H4 (cell line): ENCODE measurements around the gene PPP1R12B. TPM values are rescaled to one million over a fixed set of nuclear protein-coding genes. Genes with fewer than 3 reads are reported as not detected.
"Not testable (repeated sequence)": the region's sequence is repeated elsewhere in the genome, so short reads cannot be mapped to it uniquely, and the experiment has no call there.

Experiments
- DNase-seq: peaks from one replicate; pipeline ENCODE4 v3.0.0-alpha.2; 2015; ENCODE audit warnings: low spot score
- total RNA-seq: library from RNA; depleted of rRNA; stranded (reverse); fragments of >200 nt; shearing (Covaris generic); gene quantifications from 2 replicates; pipeline ENCODE4 v1.2.3, GENCODE V29; 2014; rRNA removed

PPP1R12B gene
- total RNA-seq, 1 experiment from 2014 or later, result 5.7 TPM

- no peak for DNase-seq
These were observed 282.0 kb downstream of the PPP1R12B start for GRCh38 chr1:202630541-202630940.

- no peak for DNase-seq
These were observed 282.8 kb downstream of the PPP1R12B start for GRCh38 chr1:202631076-202631923.

DNA sequence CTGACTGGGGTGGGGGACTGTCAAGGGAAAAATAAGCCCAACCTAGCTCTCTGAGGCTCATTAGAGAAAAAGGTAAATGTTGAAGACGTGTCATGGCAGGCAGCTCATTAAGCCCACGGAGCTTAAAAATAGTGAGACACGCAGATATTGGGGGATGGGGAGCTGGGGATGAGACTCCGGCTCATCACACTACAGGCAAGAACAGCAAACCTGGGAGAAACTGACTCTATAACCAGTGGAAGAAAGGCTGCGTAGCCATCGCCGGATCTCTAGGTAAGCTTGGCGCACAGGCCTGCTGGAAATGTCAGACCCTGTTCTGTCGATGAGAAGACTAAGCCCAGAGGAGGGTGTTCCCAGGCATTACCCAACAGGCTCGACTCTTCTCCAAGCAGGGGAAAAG lies 283.7 kb downstream of the PPP1R12B start:
- no peak for DNase-seq

- not testable (repeated sequence) for DNase-seq
These were observed 287.7 kb downstream of the PPP1R12B start for GRCh38 chr1:202636171-202636570.

DNA sequence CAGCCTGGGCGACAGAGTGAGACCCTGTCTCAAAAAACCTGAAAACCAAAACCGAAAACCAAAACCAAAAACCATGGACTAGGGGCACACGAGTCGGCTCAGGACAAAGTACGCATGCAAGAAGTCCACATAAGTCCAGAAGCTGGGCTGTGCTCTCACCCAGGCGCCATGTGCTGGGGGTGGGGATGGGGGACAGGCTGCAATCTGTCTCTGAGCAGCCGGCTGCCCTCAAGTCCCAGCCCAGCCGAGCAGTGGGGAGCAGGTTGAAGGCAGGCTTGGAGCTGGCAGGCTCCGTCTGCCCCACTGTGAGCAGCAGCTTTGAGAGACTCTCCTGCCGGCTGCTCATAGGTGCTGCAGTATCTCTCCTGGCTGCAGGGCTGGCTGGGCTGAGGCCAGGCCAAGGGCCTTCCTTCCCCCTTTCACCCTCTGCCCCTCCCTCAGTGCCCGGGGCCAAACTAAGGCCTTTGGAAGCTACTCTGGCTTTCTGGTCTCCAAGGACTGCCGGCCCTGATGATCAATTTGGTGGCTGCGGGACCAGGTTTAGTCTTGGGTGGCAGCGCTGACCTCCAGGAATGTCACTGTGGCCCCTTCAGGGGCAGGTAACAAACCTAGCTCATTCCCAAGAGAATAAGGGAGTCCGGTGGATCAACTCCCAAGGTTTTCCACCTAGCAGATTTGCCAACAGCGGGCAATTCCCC lies 289.0 kb downstream of the PPP1R12B start:
- not testable (repeated sequence) for DNase-seq

DNA sequence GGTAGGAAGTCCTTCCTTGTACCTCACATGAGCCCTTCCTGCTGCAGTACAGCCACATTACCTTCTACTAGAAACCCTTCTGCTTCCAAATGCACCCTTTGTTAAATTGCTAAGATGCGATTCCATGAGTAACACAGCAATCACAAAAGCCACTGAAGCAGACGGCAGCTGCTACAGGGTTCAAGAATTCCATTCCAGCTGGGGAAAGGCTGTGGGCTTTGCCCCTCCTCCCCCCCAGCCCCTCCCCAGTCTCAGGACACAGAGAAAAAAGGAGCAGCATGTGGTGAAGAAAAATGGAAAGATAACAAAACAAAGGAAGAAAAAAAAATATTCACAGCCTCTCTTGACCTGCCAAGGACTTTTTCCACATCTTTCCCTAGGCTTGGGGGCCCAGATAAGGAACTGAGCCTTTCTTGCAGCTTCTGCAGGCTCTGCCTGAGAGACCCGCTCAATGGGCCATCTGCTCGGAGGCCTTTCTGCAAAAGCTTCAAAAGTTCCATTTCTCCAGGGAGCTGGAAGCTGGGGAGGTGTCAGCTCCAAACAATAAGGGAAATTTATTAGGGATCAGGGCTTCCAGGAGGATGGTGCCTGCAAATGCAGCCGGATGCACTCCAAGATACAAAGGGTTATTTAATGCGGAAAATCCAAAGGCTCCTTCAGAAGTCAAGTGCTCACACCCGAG lies 289.7 kb downstream of the PPP1R12B start:
- no peak for DNase-seq

- not testable (repeated sequence) for DNase-seq
These were observed 290.3 kb downstream of the PPP1R12B start for GRCh38 chr1:202638701-202639305.

DNA sequence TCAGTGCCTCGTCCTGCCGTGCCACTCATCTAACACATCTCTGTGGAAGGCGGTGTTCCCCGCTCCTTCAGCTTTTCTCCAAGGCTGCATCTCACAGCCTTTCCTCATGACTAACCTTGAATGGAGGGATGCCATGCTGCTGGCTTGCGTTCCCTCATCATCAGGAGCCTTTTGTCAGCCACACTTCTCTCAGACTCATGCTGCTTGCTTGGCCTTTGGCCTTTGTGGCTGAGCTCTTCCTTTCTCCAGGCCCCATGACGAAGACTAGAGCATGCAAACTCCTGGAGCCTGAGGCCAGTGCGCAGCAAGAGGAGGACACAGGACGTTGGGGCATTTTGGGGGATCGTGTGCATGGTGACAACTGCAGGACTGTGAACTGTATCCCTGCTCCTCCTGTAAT lies 291.0 kb downstream of the PPP1R12B start:
- no peak for DNase-seq

GRCh38 chr1:202642212-202642611 lies 293.7 kb downstream of the PPP1R12B start:
- DNase-seq, result no peak

Other genes starting within 250 kb of the PPP1R12B start
- gene GPR37L1, start 225.8 kb upstream of the PPP1R12B start, total RNA-seq, result 0.02 TPM in 1 of 2 replicates, not detected in the other
- 19.4 and 21.6 TPM in 2 replicates for gene ARL8A, start 204.0 kb upstream of the PPP1R12B start, total RNA-seq
- 0.12 TPM in 2 replicates for gene PTPN7, start 188.1 kb upstream of the PPP1R12B start, total RNA-seq
- gene LGR6, start 154.9 kb upstream of the PPP1R12B start, total RNA-seq, result 0.29 TPM in 1 of 2 replicates, not detected in the other
- gene UBE2T, start 6.8 kb upstream of the PPP1R12B start, total RNA-seq, result 239 and 293 TPM in 2 replicates